Mesothelial cell of epicardium (in vitro differentiated cells): ENCODE measurements around the gene NECTIN3. TPM values are rescaled to one million over a fixed set of nuclear protein-coding genes. Genes with fewer than 3 reads are reported as not detected.

Experiments used
- DNase-seq, 2 experiments: peaks; one replicate each; pipeline ENCODE4 v3.0.0; 2021; ENCODE audit warnings: low spot score in 2 of 2; ENCODE audit not compliant: unreplicated experiment in 2 of 2
- H3K27ac Mint-ChIP-seq: 2 replicates; pipeline ENCODE4 v1.8.0; 2021; ENCODE audit warnings: mixed read lengths
- H3K27me3 Mint-ChIP-seq: 2 replicates; pipeline ENCODE4 v1.8.0; 2021; ENCODE audit warnings: low read depth, mixed read lengths
- H3K36me3 Mint-ChIP-seq: 2 replicates; pipeline ENCODE4 v1.8.0; 2021; ENCODE audit warnings: mixed read lengths
- H3K4me1 Mint-ChIP-seq: 2 replicates; pipeline ENCODE4 v1.8.0; 2021; ENCODE audit warnings: mixed read lengths
- H3K4me3 Mint-ChIP-seq: 2 replicates; pipeline ENCODE4 v1.8.0; 2021; ENCODE audit warnings: mild to moderate bottlenecking, moderate library complexity, mixed read lengths
- H3K9me3 Mint-ChIP-seq: 2 replicates; pipeline ENCODE4 v1.8.0; 2021; ENCODE audit warnings: mixed read lengths
- CTCF ChIP-seq: fragments of 200-600 bp; sonication (generic); IDR thresholded peaks from one replicate; pipeline ENCODE4 v1.5.0; 2021; ENCODE audit warnings: antibody characterized with exemption; ENCODE audit not compliant: unreplicated experiment
- total RNA-seq: library from RNA; stranded (reverse); gene quantifications from 3 replicates; pipeline ENCODE4 v1.2.1, GENCODE V29; 2021

Gene NECTIN3
- total RNA-seq, 1 donor from 2014 or later, result 27.3 TPM

GRCh38 chr3:111073218-111073617, 1.6 kb downstream of the NECTIN3 start:
- Mint-ChIP-seq H3K27me3 (no peaks in the 10 kb centered on the region), H3K4me1 (peaks cover 46% of the 10 kb centered on the region), H3K27ac (peak overlapping the region; percentile 7), H3K4me3 (peak overlapping the region; percentile 91), H3K36me3 (no peaks in the 10 kb centered on the region), H3K9me3 (no peaks in the 10 kb centered on the region)
- TF ChIP-seq CTCF, result no peak
- no peak for DNase-seq

- peaks cover 47% of the 10 kb centered on the region for H3K4me1 Mint-ChIP-seq
- H3K27ac Mint-ChIP-seq, result no peak overlapping the region
- H3K36me3 Mint-ChIP-seq, result no peaks in the 10 kb centered on the region
- H3K4me3 Mint-ChIP-seq, result no peak overlapping the region
- TF ChIP-seq CTCF, result no peak
- no peaks in the 10 kb centered on the region for H3K9me3 Mint-ChIP-seq
- no peaks in the 10 kb centered on the region for H3K27me3 Mint-ChIP-seq
- DNase-seq, result no peak
Measured at GRCh38 chr3:111076732-111077131, 5.1 kb downstream of the NECTIN3 start.

- H3K4me1 Mint-ChIP-seq, result peaks cover 47% of the 10 kb centered on the region
- no peaks in the 10 kb centered on the region for H3K27me3 Mint-ChIP-seq
- DNase-seq, result no peak
- H3K36me3 Mint-ChIP-seq, result no peaks in the 10 kb centered on the region
- H3K4me3 Mint-ChIP-seq, result no peak overlapping the region
- H3K27ac Mint-ChIP-seq, result no peak overlapping the region
- TF ChIP-seq CTCF, result no peak
- H3K9me3 Mint-ChIP-seq, result no peaks in the 10 kb centered on the region
Measured at GRCh38 chr3:111077369-111077768, 5.8 kb downstream of the NECTIN3 start.

DNA sequence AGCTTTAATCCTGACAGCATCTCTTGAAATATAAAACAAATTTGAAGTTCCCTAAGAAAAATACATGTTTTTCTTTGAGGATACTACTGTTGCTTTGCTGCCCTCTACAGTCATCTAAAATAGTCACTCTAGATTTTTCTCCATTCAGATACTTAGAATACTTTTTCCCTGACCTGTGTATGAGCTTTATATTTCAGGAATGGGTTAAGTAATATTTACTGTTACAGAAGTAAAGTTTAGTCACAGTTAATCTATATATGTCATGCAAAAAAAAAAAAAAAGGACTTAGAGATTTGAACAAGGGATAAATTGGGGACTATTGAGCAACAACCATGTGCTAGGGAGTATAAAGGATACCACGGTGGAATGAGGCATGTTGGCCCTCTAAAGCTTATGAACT, 8.8 kb downstream of the NECTIN3 start:
- TF ChIP-seq CTCF, result peak; percentile 37
- DNase-seq, result no peak
- H3K27me3 Mint-ChIP-seq, result no peaks in the 10 kb centered on the region
- no peaks in the 10 kb centered on the region for H3K36me3 Mint-ChIP-seq
- no peak overlapping the region for H3K4me3 Mint-ChIP-seq
- H3K4me1 Mint-ChIP-seq, result peaks cover 19% of the 10 kb centered on the region
- no peak overlapping the region for H3K27ac Mint-ChIP-seq
- H3K9me3 Mint-ChIP-seq, result no peaks in the 10 kb centered on the region

DNA sequence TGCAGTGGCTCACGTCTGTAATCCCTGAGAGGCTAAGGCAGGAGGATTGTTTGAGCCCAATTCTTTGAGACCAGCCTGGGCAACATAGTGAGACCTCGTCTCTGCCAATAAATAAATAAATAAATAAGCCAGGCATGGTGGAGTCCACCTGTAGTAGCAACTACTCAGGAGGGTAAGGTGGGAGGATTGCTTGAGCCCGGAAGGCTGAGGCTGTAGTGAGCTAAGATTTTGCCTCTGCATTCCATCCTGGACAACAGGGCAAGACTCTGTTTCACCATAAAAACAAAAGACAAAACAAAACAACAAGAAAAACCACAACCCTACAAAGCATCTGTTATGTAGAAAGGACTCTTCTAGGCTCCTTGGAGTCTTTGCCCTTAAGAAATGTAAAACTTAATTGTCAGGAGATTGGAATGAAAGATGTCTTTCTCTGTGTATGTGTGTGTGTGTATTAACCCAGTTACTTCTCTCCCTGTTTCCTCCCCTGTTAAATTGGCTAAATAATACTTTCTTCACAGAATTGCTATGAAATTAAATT, 9.5 kb downstream of the NECTIN3 start:
- TF ChIP-seq CTCF, result no peak
- peaks cover 19% of the 10 kb centered on the region for H3K4me1 Mint-ChIP-seq
- H3K36me3 Mint-ChIP-seq, result no peaks in the 10 kb centered on the region
- no peaks in the 10 kb centered on the region for H3K27me3 Mint-ChIP-seq
- no peaks in the 10 kb centered on the region for H3K9me3 Mint-ChIP-seq
- DNase-seq, result no peak
- H3K4me3 Mint-ChIP-seq, result no peak overlapping the region
- H3K27ac Mint-ChIP-seq, result no peak overlapping the region

DNA sequence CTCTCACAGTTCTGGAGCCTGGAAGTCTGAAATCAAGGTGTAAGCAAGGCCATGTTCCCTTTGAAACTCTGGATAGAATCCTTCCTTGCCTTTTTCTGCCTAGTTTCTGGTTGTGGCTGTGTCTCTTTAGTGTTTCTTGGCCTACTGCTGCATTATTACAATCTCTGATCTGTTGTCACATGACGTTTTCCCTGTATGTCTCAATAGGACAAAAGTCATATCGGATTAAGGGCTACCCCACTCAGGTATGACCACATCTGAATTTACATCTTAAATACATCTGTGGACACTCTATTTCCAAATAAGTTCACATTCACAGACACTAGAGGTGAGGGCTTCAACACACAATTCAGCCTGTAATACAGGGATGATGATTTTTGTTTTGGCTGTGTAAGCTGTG, 13.3 kb downstream of the NECTIN3 start:
- H3K36me3 Mint-ChIP-seq, result no peaks in the 10 kb centered on the region
- H3K27ac Mint-ChIP-seq, result no peak overlapping the region
- H3K4me3 Mint-ChIP-seq, result no peak overlapping the region
- no peaks in the 10 kb centered on the region for H3K27me3 Mint-ChIP-seq
- no peak for DNase-seq
- no peaks in the 10 kb centered on the region for H3K9me3 Mint-ChIP-seq
- H3K4me1 Mint-ChIP-seq, result peaks cover 19% of the 10 kb centered on the region
- no peak for TF ChIP-seq CTCF
